KMS-11 (cell line): ENCODE results near the gene ACOXL.

Source experiments
- H2AFZ ChIP-seq: fragments of 200-600 bp; sonication (generic); 2 replicates; pipeline ENCODE4 v1.6.1; 2016; ENCODE audit warnings: antibody characterized with exemption, mixed run types, low read depth
- H3K27ac ChIP-seq: fragments of 200-600 bp; sonication (generic); 2 replicates; pipeline ENCODE4 v1.6.1; 2016; ENCODE audit warnings: mild to moderate bottlenecking, mixed run types
- H3K27me3 ChIP-seq: fragments of 200-600 bp; sonication (generic); 2 replicates; pipeline ENCODE4 v1.6.1; 2017; ENCODE audit warnings: mild to moderate bottlenecking, low read depth, mixed run types, moderate library complexity; ENCODE audit not compliant: insufficient read depth
- H3K36me3 ChIP-seq: fragments of 200-600 bp; sonication (generic); 2 replicates; pipeline ENCODE4 v1.6.1; 2017; ENCODE audit warnings: mild to moderate bottlenecking, mixed run types; ENCODE audit not compliant: insufficient read depth
- H3K4me1 ChIP-seq: fragments of 200-600 bp; sonication (generic); 2 replicates; pipeline ENCODE4 v1.6.1; 2016; ENCODE audit warnings: mild to moderate bottlenecking, low read depth, mixed run types; ENCODE audit not compliant: poor library complexity, severe bottlenecking
- H3K4me2 ChIP-seq: fragments of 200-600 bp; sonication (generic); 2 replicates; pipeline ENCODE4 v1.7.0; 2016; ENCODE audit warnings: mild to moderate bottlenecking, mixed run types
- H3K4me3 ChIP-seq: fragments of 200-600 bp; sonication (generic); IDR thresholded peaks from 2 replicates; pipeline ENCODE4 v1.6.1; 2017; ENCODE audit warnings: low read depth, low read length, mixed read lengths; ENCODE audit not compliant: insufficient read depth
- H3K79me2 ChIP-seq: fragments of 200-600 bp; sonication (generic); 2 replicates; pipeline ENCODE4 v1.6.1; 2016; ENCODE audit warnings: low read depth, mixed run types; ENCODE audit not compliant: insufficient read depth
- H3K9ac ChIP-seq: fragments of 200-600 bp; sonication (generic); 2 replicates; pipeline ENCODE4 v1.6.1; 2016; ENCODE audit warnings: mild to moderate bottlenecking, mixed run types
- H4K20me1 ChIP-seq: fragments of 200-600 bp; sonication (generic); 2 replicates; pipeline ENCODE4 v1.6.1; 2016; ENCODE audit warnings: mild to moderate bottlenecking, mixed run types; ENCODE audit not compliant: insufficient read depth
- TF ChIP-seq, protein P1 (sequence below): fragments of 200-600 bp; sonication (generic); conservative IDR thresholded peaks from 2 replicates; pipeline ENCODE4 v1.6.1; 2017; ENCODE audit warnings: low read depth, mild to moderate bottlenecking, antibody characterized with exemption, low read length, moderate library complexity, mixed read lengths

ACOXL gene

DNA sequence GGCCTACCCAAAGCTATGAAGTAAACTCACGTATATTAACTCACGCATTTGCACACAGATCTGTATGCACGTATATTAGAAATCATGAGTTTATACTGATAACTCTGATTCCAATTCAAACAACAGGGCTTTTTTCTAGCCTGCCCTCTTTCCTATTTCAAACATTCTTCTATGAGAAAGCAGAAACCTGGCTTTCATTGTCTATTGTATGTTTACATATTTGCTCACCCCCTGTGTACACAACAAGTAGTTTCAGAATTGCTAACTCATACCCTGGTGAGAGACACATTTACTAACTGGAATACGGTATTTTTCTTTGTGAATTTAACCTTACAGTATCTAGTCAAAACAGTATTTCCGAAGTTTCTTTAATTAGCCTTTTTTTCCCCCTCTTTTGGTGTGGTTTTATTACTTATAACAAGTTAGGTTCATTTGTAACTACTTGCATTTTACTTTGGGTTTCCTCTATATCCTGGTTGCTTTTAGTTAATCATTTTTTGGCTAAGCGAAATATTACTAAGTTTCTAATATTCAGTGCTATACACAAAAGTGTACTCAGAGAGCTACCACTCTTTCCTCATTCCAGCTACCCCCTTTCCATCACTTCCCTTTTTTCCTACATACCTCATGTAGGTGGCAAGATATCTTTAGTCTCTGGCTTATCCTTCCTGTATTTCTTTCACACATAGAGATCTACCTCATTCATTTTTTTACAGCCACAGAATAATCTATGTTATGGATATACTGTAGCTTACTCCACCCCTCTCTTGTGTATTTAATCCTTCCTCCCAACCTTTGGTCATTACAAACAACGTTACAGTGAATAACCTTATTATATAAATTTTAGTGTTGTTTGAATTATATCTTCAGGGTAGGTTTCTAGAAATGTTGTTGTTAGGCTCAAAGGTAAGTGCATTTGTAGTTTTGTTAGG, 275.6 kb downstream of the ACOXL start:
- Histone ChIP-seq H3K27me3 (no peaks in the 10 kb centered on the region), H3K4me1 (no peaks in the 10 kb centered on the region), H3K4me3 (no peak overlapping the region), H3K9ac (no peak overlapping the region), H3K79me2 (no peaks in the 10 kb centered on the region), H4K20me1 (no peaks in the 10 kb centered on the region), H3K36me3 (no peaks in the 10 kb centered on the region), H3K4me2 (no peak overlapping the region), H2AFZ (no peak overlapping the region), H3K27ac (no peak overlapping the region)
- TF ChIP-seq, protein P1, sequence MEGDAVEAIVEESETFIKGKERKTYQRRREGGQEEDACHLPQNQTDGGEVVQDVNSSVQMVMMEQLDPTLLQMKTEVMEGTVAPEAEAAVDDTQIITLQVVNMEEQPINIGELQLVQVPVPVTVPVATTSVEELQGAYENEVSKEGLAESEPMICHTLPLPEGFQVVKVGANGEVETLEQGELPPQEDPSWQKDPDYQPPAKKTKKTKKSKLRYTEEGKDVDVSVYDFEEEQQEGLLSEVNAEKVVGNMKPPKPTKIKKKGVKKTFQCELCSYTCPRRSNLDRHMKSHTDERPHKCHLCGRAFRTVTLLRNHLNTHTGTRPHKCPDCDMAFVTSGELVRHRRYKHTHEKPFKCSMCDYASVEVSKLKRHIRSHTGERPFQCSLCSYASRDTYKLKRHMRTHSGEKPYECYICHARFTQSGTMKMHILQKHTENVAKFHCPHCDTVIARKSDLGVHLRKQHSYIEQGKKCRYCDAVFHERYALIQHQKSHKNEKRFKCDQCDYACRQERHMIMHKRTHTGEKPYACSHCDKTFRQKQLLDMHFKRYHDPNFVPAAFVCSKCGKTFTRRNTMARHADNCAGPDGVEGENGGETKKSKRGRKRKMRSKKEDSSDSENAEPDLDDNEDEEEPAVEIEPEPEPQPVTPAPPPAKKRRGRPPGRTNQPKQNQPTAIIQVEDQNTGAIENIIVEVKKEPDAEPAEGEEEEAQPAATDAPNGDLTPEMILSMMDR, result no peak

DNA sequence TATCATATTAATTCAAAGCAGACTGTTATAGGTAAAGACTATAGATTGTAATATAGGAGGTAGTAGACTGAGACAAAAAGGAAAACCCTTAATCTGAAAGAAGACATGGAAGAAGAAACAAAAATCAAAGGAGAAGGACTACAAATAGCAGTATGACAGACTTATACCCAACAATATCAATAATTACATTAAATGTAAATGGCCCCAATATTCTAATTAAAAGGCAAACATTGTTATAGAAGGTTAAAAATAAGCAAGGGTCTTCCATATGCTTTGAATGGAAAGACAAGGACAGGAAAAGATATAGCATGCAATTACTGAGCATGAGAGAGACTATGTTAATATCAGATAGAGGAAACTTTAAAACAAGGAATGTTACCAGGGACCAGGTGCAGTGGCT, 278.8 kb downstream of the ACOXL start:
- H3K4me2 ChIP-seq, result no peak overlapping the region
- H3K79me2 ChIP-seq, result no peaks in the 10 kb centered on the region
- TF ChIP-seq, protein P1, result no peak
- H3K9ac ChIP-seq, result no peak overlapping the region
- no peaks in the 10 kb centered on the region for H3K27me3 ChIP-seq
- no peak overlapping the region for H3K27ac ChIP-seq
- H3K4me3 ChIP-seq, result no peak overlapping the region
- H4K20me1 ChIP-seq, result no peaks in the 10 kb centered on the region
- H3K36me3 ChIP-seq, result no peaks in the 10 kb centered on the region
- no peaks in the 10 kb centered on the region for H3K4me1 ChIP-seq
- no peak overlapping the region for H2AFZ ChIP-seq

DNA sequence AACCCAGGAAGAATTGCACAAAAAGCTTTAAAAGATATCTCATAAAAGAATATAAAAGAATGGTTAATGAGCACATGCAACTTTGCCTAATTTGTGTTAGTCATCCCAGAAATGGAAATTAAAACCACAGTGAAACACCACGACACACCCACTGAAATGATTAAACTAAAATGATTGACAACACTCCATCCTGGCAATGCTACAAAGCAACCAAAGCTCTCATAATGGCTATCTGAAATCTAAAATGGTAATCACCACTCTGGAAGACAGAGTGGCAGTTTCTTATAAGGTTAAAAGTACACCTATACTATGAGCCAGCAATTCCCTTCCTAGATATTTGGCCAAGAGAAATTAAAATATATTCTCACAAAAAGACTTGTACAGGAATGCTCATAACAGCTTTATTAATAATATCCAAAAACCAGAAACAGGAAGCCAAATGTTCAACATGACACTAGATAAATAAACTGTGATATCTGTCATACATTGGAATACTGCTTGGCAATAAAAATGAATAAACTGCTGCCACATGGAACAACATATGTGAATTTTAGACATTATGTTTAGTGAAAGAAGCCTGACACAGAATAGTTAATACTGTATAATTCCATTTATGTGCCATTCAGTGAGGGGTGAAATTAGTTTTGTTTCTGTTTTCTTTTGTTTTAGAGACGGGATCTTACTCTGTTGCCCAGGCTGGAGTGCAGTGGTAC, 283.1 kb downstream of the ACOXL start:
- no peaks in the 10 kb centered on the region for H3K36me3 ChIP-seq
- H3K4me1 ChIP-seq, result no peaks in the 10 kb centered on the region
- H3K27me3 ChIP-seq, result no peaks in the 10 kb centered on the region
- TF ChIP-seq, protein P1, result no peak
- H3K9ac ChIP-seq, result no peak overlapping the region
- H3K79me2 ChIP-seq, result no peaks in the 10 kb centered on the region
- H3K4me2 ChIP-seq, result no peak overlapping the region
- no peak overlapping the region for H3K27ac ChIP-seq
- H4K20me1 ChIP-seq, result no peaks in the 10 kb centered on the region
- no peak overlapping the region for H3K4me3 ChIP-seq
- no peak overlapping the region for H2AFZ ChIP-seq

DNA sequence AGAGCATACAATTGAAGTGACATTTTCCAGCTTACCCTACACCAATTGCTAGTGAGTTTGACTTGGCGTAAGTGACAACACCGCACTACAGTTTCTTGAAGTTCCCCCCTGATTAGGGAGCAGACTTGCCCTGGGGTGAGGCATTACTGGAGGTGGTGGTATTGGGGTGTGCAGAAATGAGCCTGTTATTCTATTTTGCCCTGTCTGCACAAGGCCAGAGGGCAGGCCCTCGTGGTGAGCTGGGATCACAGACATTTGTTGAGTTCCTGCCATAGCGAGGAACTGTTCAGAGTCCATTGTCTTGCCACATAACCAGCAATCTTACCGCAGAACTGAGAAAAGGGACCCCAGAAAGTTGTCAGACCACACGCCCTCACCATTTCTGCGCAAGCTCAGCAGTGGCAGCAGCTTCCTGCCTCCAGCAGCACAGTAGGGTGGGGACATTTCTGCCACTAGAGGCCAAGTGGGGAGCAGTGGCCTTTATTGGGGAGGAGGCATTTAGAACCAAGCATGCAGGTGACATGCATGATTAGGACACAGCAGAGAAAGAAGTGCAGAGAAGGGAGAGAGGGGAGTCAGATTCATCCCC, 284.8 kb downstream of the ACOXL start:
- TF ChIP-seq, protein P1, result no peak
- Histone ChIP-seq H3K4me3 (no peak overlapping the region), H3K4me1 (no peaks in the 10 kb centered on the region)

More for the DNA sequence above, 284.8 kb downstream of the ACOXL start:
- H4K20me1 ChIP-seq, result no peaks in the 10 kb centered on the region
- H2AFZ ChIP-seq, result no peak overlapping the region
- no peaks in the 10 kb centered on the region for H3K27me3 ChIP-seq
- no peaks in the 10 kb centered on the region for H3K79me2 ChIP-seq
- H3K9ac ChIP-seq, result no peak overlapping the region
- no peak overlapping the region for H3K4me2 ChIP-seq
- no peak overlapping the region for H3K27ac ChIP-seq
- H3K36me3 ChIP-seq, result no peaks in the 10 kb centered on the region
